HepG2 (cell line): ENCODE data around the gene ZNF526. TPM values are rescaled to one million over a fixed set of nuclear protein-coding genes. Genes with fewer than 3 reads are reported as not detected.
A peak's percentile ranks its signal among the peaks of the same experiment; 100 is the strongest.

ENCODE experiments used
- ATF1 ChIP-seq: IDR thresholded peaks from 2 replicates; pipeline ENCODE4 v1.6.1; 2016; ENCODE audit warnings: mild to moderate bottlenecking, control low read depth
- BATF2 ChIP-seq: sonication (generic); formaldehyde crosslinking; IDR thresholded peaks from 2 replicates; pipeline ENCODE4 v1.8.0; 2022; ENCODE audit warnings: mild to moderate bottlenecking, missing genetic modification reagents, moderate library complexity
- CHD4 ChIP-seq: fragments of 200-600 bp; sonication (generic); IDR thresholded peaks from 2 replicates; pipeline ENCODE4 v1.7.0; 2017; ENCODE audit warnings: mild to moderate bottlenecking, low read length, borderline replicate concordance
- CTCF ChIP-seq: sonication (generic); formaldehyde crosslinking; IDR thresholded peaks from 2 replicates; pipeline ENCODE4 v1.5.0; 2020; ENCODE audit warnings: mild to moderate bottlenecking, missing genetic modification reagents, moderate library complexity
- IKZF5 ChIP-seq: IDR thresholded peaks from 2 replicates; pipeline ENCODE4 v1.6.1; 2018; ENCODE audit warnings: missing genetic modification reagents, mild to moderate bottlenecking, missing compliant biosample characterization
- KDM3A ChIP-seq: IDR thresholded peaks from 2 replicates; pipeline ENCODE4 v1.6.1; 2018; ENCODE audit warnings: low read depth, missing compliant biosample characterization
- MEIS1 ChIP-seq: sonication (generic); formaldehyde crosslinking; IDR thresholded peaks from 2 replicates; pipeline ENCODE4 v1.9.0; 2021; ENCODE audit warnings: mild to moderate bottlenecking, missing genetic modification reagents, moderate library complexity, borderline replicate concordance
- MTA3 ChIP-seq: sonication (generic); formaldehyde crosslinking; IDR thresholded peaks from 2 replicates; pipeline ENCODE4 v1.4.0; 2020; ENCODE audit warnings: missing genetic modification reagents
- NR3C1 ChIP-seq: sonication (generic); formaldehyde crosslinking; IDR thresholded peaks from 2 replicates; pipeline ENCODE4 v1.4.0; 2020; ENCODE audit warnings: missing genetic modification reagents
- SIX1 ChIP-seq: sonication (generic); formaldehyde crosslinking; IDR thresholded peaks from 2 replicates; pipeline ENCODE4 v1.4.0; 2020; ENCODE audit warnings: missing genetic modification reagents, borderline replicate concordance
- SMARCE1 ChIP-seq: fragments of 450-650 bp; IDR thresholded peaks from 2 replicates; pipeline ENCODE4 v1.6.1; 2017; ENCODE audit warnings: borderline replicate concordance
- SNAPC2 ChIP-seq: sonication (generic); formaldehyde crosslinking; IDR thresholded peaks from 2 replicates; pipeline ENCODE4 v1.8.1; 2022; ENCODE audit warnings: mild to moderate bottlenecking, missing genetic modification reagents
- ZFY ChIP-seq: sonication (generic); formaldehyde crosslinking; IDR thresholded peaks from 2 replicates; pipeline ENCODE4 v1.4.0; 2020; ENCODE audit warnings: missing genetic modification reagents
- ZNF251 ChIP-seq: sonication (generic); formaldehyde crosslinking; IDR thresholded peaks from 2 replicates; pipeline ENCODE4 v1.9.0; 2021; ENCODE audit warnings: mild to moderate bottlenecking, missing genetic modification reagents
- ZNF326 ChIP-seq: sonication (generic); formaldehyde crosslinking; IDR thresholded peaks from 2 replicates; pipeline ENCODE4 v1.4.0; 2020; ENCODE audit warnings: missing genetic modification reagents, borderline replicate concordance
- ZNF629 ChIP-seq: sonication (generic); formaldehyde crosslinking; conservative IDR thresholded peaks from 2 replicates; pipeline ENCODE4 v1.5.0; 2020; ENCODE audit warnings: missing genetic modification reagents
- ZNF652 ChIP-seq: IDR thresholded peaks from 2 replicates; pipeline ENCODE4 v1.6.1; 2016; ENCODE audit warnings: low read depth, borderline replicate concordance
- polyA plus RNA-seq, 8 experiments: library from polyadenylated mRNA; depleted of rRNA in 3 of 8; stranded (reverse) in 7 of 8; unstranded in 1 of 8; fragments of >200 nt; fragmentation: Illumina TruSeq in 4 of 8; extraction: Trizol in 4 of 8; gene quantifications; 2 replicates each; pipeline versions ENCODE4 v1.2.1 to v1.2.3, GENCODE V29; 2011 to 2016; ENCODE audit warnings: low read depth in 4 of 8, missing spikeins in 1 of 8, mixed read lengths in 1 of 8; ENCODE audit not compliant: insufficient read depth in 1 of 8
- total RNA-seq, 5 experiments: library from RNA; depleted of rRNA; stranded (reverse); fragments of >200 nt; fragmentation: Illumina TruSeq; extraction: Trizol; gene quantifications; 2 replicates each; pipeline ENCODE4 v1.2.3, GENCODE V29; 2016; ENCODE audit warnings: low read depth in 1 of 5
- TF ChIP-seq, protein P1 (sequence below): sonication (generic); formaldehyde crosslinking; IDR thresholded peaks from 2 replicates; pipeline ENCODE4 v1.5.0; 2020; ENCODE audit warnings: missing genetic modification reagents
- TF ChIP-seq, protein P2 (sequence below): sonication (generic); formaldehyde crosslinking; IDR thresholded peaks from 2 replicates; pipeline ENCODE4 v1.4.0; 2020; ENCODE audit warnings: missing genetic modification reagents
- TF ChIP-seq, protein P3 (sequence below): sonication (generic); formaldehyde crosslinking; IDR thresholded peaks from 2 replicates; pipeline ENCODE4 v1.4.0; 2020; ENCODE audit warnings: missing genetic modification reagents
- TF ChIP-seq, protein P4 (sequence below): IDR thresholded peaks from 2 replicates; pipeline ENCODE4 v1.6.1; 2016; ENCODE audit warnings: control low read depth

Gene ZNF526
- total and polyA plus RNA-seq, 2 of the 13 experiments (the other 11 are each of a cell fraction or from before 2014, with no cell fraction given): 3.3 to 8.4 TPM

GRCh38 chr19:42244347-42245220, 24.5 kb downstream of the ZNF526 start (continued):
- peak; percentile 26; the same call in 1 of the 2 replicates for TF ChIP-seq IKZF5
- TF ChIP-seq ZFY (CRISPR knock-in tag): peak; percentile 66
- TF ChIP-seq, protein P1, sequence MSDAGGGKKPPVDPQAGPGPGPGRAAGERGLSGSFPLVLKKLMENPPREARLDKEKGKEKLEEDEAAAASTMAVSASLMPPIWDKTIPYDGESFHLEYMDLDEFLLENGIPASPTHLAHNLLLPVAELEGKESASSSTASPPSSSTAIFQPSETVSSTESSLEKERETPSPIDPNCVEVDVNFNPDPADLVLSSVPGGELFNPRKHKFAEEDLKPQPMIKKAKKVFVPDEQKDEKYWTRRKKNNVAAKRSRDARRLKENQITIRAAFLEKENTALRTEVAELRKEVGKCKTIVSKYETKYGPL (CRISPR knock-in tag): no peak
- TF ChIP-seq SMARCE1: no peak
- TF ChIP-seq ZNF629: no peak
- no peak for TF ChIP-seq NR3C1 (CRISPR knock-in tag)
- no peak for TF ChIP-seq KDM3A (CRISPR knock-in tag)
- peak; percentile 23; the same call in 1 of the 2 replicates for TF ChIP-seq ZNF652
- TF ChIP-seq CHD4: no peak
- no peak for TF ChIP-seq BATF2 (CRISPR knock-in tag)
- TF ChIP-seq SNAPC2 (CRISPR knock-in tag): no peak
- TF ChIP-seq ZNF251 (CRISPR knock-in tag): no peak
- TF ChIP-seq ATF1 (CRISPR knock-in tag): peak; percentile 89
- TF ChIP-seq, protein P2, sequence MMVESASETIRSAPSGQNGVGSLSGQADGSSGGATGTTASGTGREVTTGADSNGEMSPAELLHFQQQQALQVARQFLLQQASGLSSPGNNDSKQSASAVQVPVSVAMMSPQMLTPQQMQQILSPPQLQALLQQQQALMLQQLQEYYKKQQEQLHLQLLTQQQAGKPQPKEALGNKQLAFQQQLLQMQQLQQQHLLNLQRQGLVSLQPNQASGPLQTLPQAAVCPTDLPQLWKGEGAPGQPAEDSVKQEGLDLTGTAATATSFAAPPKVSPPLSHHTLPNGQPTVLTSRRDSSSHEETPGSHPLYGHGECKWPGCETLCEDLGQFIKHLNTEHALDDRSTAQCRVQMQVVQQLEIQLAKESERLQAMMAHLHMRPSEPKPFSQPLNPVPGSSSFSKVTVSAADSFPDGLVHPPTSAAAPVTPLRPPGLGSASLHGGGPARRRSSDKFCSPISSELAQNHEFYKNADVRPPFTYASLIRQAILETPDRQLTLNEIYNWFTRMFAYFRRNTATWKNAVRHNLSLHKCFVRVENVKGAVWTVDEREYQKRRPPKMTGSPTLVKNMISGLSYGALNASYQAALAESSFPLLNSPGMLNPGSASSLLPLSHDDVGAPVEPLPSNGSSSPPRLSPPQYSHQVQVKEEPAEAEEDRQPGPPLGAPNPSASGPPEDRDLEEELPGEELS (CRISPR knock-in tag): no peak
- TF ChIP-seq MEIS1 (CRISPR knock-in tag): no peak
- TF ChIP-seq CTCF: peak; percentile 87
- TF ChIP-seq ZNF326: no peak; the same call in 1 of the 2 replicates
- TF ChIP-seq MTA3 (CRISPR knock-in tag): no peak
- TF ChIP-seq, protein P3, sequence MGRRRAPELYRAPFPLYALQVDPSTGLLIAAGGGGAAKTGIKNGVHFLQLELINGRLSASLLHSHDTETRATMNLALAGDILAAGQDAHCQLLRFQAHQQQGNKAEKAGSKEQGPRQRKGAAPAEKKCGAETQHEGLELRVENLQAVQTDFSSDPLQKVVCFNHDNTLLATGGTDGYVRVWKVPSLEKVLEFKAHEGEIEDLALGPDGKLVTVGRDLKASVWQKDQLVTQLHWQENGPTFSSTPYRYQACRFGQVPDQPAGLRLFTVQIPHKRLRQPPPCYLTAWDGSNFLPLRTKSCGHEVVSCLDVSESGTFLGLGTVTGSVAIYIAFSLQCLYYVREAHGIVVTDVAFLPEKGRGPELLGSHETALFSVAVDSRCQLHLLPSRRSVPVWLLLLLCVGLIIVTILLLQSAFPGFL (CRISPR knock-in tag): no peak
- TF ChIP-seq, protein P4, sequence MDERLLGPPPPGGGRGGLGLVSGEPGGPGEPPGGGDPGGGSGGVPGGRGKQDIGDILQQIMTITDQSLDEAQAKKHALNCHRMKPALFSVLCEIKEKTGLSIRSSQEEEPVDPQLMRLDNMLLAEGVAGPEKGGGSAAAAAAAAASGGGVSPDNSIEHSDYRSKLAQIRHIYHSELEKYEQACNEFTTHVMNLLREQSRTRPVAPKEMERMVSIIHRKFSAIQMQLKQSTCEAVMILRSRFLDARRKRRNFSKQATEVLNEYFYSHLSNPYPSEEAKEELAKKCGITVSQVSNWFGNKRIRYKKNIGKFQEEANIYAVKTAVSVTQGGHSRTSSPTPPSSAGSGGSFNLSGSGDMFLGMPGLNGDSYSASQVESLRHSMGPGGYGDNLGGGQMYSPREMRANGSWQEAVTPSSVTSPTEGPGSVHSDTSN: no peak
- no peak for TF ChIP-seq SIX1 (CRISPR knock-in tag)
